Measurements from ENCODE around the gene OPALIN.

Gene OPALIN

DNA sequence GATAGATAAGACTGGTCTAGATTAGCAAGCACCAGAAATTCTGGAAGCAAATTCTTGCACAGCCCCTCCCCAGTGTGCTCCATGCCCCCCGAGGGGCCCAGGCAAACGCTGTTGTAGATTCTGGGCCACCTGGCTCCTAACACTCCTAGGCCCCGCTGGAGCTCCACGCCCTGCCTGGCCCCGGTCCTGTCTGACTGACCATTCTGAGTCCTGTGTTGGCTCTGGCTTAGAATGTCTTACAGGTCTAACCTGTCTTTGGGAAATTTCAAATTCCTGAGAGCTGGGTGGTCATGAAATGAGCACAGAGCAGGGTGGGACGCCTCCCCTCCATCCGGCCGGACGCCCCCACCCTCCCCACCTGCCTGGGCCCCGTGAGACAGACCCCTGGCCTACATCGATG lies 12.6 kb upstream of the OPALIN start:
- DNase-seq (ENCODE audit: insufficient read length) (no peak), FAIRE-seq (no peak)
- TF ChIP-seq TAF1 (IDR thresholded peaks at IDR 0.05; ENCODE audit: borderline replicate concordance, low read depth, low read length), result no peak
- no peak for TF ChIP-seq POLR2AphosphoS5 (IDR thresholded peaks at IDR 0.05; ENCODE audit: low read depth, low read length)
- TF ChIP-seq POLR2A (IDR thresholded peaks at IDR 0.05; ENCODE audit: low read depth, low read length), result no peak

GRCh38 chr10:96370584-96371157 lies 11.9 kb upstream of the OPALIN start:
- TF ChIP-seq POLR2AphosphoS5 (IDR thresholded peaks at IDR 0.05; ENCODE audit: low read depth, low read length), result no peak
- TF ChIP-seq POLR2A (IDR thresholded peaks at IDR 0.05; ENCODE audit: low read depth, low read length), result no peak
- no peak for TF ChIP-seq TAF1 (IDR thresholded peaks at IDR 0.05; ENCODE audit: borderline replicate concordance, low read depth, low read length)
- DNase-seq (ENCODE audit: insufficient read length) (peak; percentile 52), FAIRE-seq (peak; percentile 85)

DNA sequence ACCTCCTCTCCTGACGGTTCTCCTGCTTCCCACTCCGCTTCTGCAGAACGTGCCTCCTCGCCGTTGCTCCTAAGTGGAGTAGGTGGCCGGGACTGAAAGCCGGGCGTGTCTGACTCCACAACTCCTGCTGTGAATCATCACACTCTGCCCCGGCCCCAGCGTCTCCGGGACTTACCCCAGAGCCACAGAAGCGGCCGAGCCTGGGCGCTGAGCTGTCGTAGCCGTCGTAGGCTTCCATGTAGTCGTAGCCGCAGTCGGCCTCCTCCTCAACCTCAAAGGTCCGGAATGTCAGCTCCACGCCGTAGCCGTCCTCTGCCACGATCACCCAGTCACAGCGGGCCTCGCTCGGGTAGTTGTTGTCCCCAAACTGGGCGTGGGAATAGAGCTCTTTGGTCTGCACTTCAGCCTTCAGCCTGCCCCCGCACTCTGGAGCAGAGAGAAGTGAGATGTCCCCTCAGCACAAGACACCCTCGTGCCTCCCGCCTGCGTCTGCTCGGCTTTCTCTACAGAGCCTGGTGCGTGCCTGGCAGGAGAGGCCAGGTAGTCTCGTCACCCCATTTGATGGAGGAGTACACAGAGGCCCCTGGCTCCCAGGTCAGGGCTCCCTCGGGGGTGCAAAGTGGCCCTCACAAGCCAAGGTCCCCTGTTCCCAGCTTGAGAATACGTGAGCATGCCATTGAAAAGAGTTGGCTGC lies 11.2 kb upstream of the OPALIN start:
- DNase-seq (ENCODE audit: insufficient read length) (no peak), FAIRE-seq (no peak)
- TF ChIP-seq POLR2A (IDR thresholded peaks at IDR 0.05; ENCODE audit: low read depth, low read length) (no peak), POLR2AphosphoS5 (IDR thresholded peaks at IDR 0.05; ENCODE audit: low read depth, low read length) (no peak), TAF1 (IDR thresholded peaks at IDR 0.05; ENCODE audit: borderline replicate concordance, low read depth, low read length) (no peak)

- DNase-seq (ENCODE audit: insufficient read length) (no peak), FAIRE-seq (no peak)
- TF ChIP-seq POLR2A (IDR thresholded peaks at IDR 0.05; ENCODE audit: low read depth, low read length) (no peak), TAF1 (IDR thresholded peaks at IDR 0.05; ENCODE audit: borderline replicate concordance, low read depth, low read length) (no peak), POLR2AphosphoS5 (IDR thresholded peaks at IDR 0.05; ENCODE audit: low read depth, low read length) (no peak)
Measured at GRCh38 chr10:96368971-96369370, 10.2 kb upstream of the OPALIN start.

DNA sequence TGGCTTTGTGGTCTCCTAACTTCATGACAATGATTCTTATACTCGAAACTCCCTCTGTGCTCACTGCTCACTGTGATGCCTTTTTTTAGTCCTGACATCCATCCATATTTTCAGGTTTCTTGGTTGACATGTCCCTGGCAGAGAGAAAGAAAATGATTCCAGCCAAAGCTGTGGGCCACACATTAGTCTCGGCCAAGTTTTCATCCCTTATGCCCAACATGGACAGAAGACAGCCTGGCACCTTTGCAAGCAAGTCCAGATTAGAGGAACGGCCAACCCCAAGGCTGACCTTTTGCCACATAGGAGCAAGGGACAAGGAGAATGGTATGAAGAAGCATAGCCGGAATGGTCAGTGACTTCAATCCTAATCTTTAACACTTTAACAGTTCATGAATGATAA lies 8.7 kb upstream of the OPALIN start:
- no peak for TF ChIP-seq POLR2AphosphoS5 (IDR thresholded peaks at IDR 0.05; ENCODE audit: low read depth, low read length)
- TF ChIP-seq POLR2A (IDR thresholded peaks at IDR 0.05; ENCODE audit: low read depth, low read length), result no peak
- no peak for TF ChIP-seq TAF1 (IDR thresholded peaks at IDR 0.05; ENCODE audit: borderline replicate concordance, low read depth, low read length)

DNA sequence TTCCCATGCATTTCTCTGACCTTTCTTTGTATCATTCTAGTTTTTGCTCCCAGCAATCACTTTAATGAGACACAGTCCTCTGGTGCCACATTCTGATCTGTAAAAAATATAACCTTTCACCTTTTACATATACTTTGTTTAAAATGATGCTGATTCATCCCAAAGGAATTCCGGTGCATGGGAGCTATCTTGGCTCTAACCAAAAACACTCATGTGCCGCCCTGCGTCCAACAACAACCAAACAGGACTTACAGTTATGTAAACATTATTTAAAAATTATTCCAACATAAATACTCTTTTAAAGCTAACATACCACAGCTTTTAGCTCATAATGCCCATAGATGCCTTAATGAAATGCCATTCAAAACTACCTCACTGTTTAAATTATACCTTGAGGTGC lies 7.7 kb upstream of the OPALIN start:
- FAIRE-seq (no peak), DNase-seq (ENCODE audit: insufficient read length) (no peak)
- TF ChIP-seq POLR2A (IDR thresholded peaks at IDR 0.05; ENCODE audit: low read depth, low read length), result no peak
- no peak for TF ChIP-seq TAF1 (IDR thresholded peaks at IDR 0.05; ENCODE audit: borderline replicate concordance, low read depth, low read length)

More for the DNA sequence above, 8.7 kb upstream of the OPALIN start:
- FAIRE-seq (no peak), DNase-seq (ENCODE audit: insufficient read length) (no peak)

- DNase-seq (ENCODE audit: insufficient read length), result no peak
- TF ChIP-seq POLR2A (IDR thresholded peaks at IDR 0.05; ENCODE audit: low read depth, low read length), result no peak
- TF ChIP-seq POLR2AphosphoS5 (IDR thresholded peaks at IDR 0.05; ENCODE audit: low read depth, low read length), result no peak
- TF ChIP-seq TAF1 (IDR thresholded peaks at IDR 0.05; ENCODE audit: borderline replicate concordance, low read depth, low read length), result no peak
- no peak for FAIRE-seq
Measured at GRCh38 chr10:96365571-96365970, 6.8 kb upstream of the OPALIN start.

- TF ChIP-seq POLR2AphosphoS5 (IDR thresholded peaks at IDR 0.05; ENCODE audit: low read depth, low read length) (no peak), TAF1 (IDR thresholded peaks at IDR 0.05; ENCODE audit: borderline replicate concordance, low read depth, low read length) (no peak), POLR2A (IDR thresholded peaks at IDR 0.05; ENCODE audit: low read depth, low read length) (no peak)
- DNase-seq (ENCODE audit: insufficient read length) (no peak), FAIRE-seq (no peak)
Measured at GRCh38 chr10:96360766-96361165, 2.0 kb upstream of the OPALIN start.

DNA sequence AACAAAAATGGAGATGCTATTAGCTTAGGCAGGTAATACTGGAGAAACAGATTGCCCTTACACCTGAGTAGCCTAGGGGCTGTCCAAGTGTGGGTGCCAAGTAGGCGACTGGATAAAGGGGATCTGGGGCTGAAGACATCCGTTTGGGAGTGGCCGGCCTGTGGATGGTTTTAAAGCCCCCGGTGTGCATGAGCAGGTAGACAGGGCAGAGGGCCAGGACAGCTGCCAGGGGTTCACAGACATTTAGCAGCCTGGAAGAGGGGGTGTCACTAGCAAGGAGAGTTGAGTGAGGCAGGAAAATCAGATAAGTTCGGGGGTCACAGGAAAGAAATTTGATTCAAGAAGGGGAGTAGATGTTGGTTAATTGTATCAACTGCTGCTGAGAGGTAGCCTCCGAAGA lies 1.5 kb upstream of the OPALIN start:
- FAIRE-seq, result no peak
- TF ChIP-seq TAF1 (IDR thresholded peaks at IDR 0.05; ENCODE audit: borderline replicate concordance, low read depth, low read length), result no peak
- no peak for TF ChIP-seq POLR2A (IDR thresholded peaks at IDR 0.05; ENCODE audit: low read depth, low read length)
- TF ChIP-seq POLR2AphosphoS5 (IDR thresholded peaks at IDR 0.05; ENCODE audit: low read depth, low read length), result no peak
- DNase-seq (ENCODE audit: insufficient read length), result no peak

DNA sequence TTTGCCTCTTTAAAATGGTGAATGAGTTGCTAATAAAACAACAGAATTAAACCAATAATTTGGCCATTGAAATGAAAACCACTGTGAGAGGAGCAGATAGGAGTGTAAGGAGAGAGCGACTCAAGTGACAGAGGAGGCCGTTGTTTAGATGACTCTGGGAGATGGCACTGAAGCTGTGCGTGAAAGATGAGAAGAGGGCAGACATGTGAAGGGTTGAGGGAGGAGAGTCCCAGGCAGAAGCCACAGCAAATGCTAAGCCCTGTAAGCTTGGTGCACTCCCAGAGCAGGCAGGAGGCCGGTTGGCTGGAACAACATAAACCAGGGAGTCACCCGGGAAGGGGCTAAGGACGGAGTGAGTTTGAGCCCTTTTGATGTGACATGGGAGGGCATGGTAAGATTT lies 814 bp upstream of the OPALIN start:
- DNase-seq (ENCODE audit: insufficient read length), result no peak
- no peak for FAIRE-seq
- no peak for TF ChIP-seq TAF1 (IDR thresholded peaks at IDR 0.05; ENCODE audit: borderline replicate concordance, low read depth, low read length)
- no peak for TF ChIP-seq POLR2AphosphoS5 (IDR thresholded peaks at IDR 0.05; ENCODE audit: low read depth, low read length)
- no peak for TF ChIP-seq POLR2A (IDR thresholded peaks at IDR 0.05; ENCODE audit: low read depth, low read length)

- DNase-seq (ENCODE audit: insufficient read length) (no peak), FAIRE-seq (no peak)
- no peak for TF ChIP-seq TAF1 (IDR thresholded peaks at IDR 0.05; ENCODE audit: borderline replicate concordance, low read depth, low read length)
- no peak for TF ChIP-seq POLR2AphosphoS5 (IDR thresholded peaks at IDR 0.05; ENCODE audit: low read depth, low read length)
Measured at GRCh38 chr10:96357038-96357620, 1.7 kb downstream of the OPALIN start.

DNA sequence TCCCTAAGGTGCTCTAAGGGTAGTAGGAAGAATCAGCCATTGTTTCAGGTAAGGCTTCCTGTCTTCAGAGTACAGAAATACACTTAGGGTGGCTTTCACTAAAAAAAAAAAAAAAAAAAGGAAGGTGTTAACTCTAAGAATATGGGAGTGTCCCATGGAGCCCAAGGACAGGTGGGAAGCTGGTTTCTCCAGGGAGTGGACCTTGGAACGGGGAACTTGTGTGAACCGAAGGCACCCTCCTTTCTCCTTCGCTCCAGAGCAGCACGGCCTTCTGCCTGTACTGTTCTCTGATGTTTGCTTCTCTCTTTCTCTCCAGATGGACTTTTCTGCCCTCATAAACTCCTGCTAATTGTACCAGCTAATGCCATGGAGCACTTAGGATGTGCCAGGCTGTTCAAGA lies 6.2 kb downstream of the OPALIN start:
- FAIRE-seq, result no peak
- TF ChIP-seq TAF1 (IDR thresholded peaks at IDR 0.05; ENCODE audit: borderline replicate concordance, low read depth, low read length) (no peak), POLR2AphosphoS5 (IDR thresholded peaks at IDR 0.05; ENCODE audit: low read depth, low read length) (no peak), POLR2A (IDR thresholded peaks at IDR 0.05; ENCODE audit: low read depth, low read length) (no peak)
- DNase-seq (ENCODE audit: insufficient read length), result no peak

Data from GM12892 (cell line).